ENCODE results near the gene POLG.

The POLG gene

GRCh38 chr15:89322822-89323221, 11.8 kb downstream of the POLG start:
- Histone ChIP-seq H3K4me3 (replicated peaks; ENCODE audit: low read depth, low read length) (no peak overlapping the region), H3K36me3 (ENCODE audit: control insufficient read depth, insufficient read depth, low read length) (peaks cover 71% of the 10 kb centered on the region), H3K27me3 (replicated peaks; ENCODE audit: control insufficient read depth, insufficient read depth, low read length) (no peaks in the 10 kb centered on the region)
- no peak for TF ChIP-seq CTCF (IDR thresholded peaks at IDR 0.05; ENCODE audit: insufficient read depth, low read length, poor library complexity, severe bottlenecking)
- DNase-seq (ENCODE audit: extremely low read depth, insufficient read length), result no peak

GRCh38 chr15:89321521-89322410, 12.9 kb downstream of the POLG start:
- Histone ChIP-seq H3K36me3 (ENCODE audit: control insufficient read depth, insufficient read depth, low read length) (peaks cover 70% of the 10 kb centered on the region), H3K4me3 (replicated peaks; ENCODE audit: low read depth, low read length) (no peak overlapping the region), H3K27me3 (replicated peaks; ENCODE audit: control insufficient read depth, insufficient read depth, low read length) (no peaks in the 10 kb centered on the region)
- DNase-seq (ENCODE audit: extremely low read depth, insufficient read length), result no peak
- TF ChIP-seq CTCF (IDR thresholded peaks at IDR 0.05; ENCODE audit: insufficient read depth, low read length, poor library complexity, severe bottlenecking), result peak; percentile 5

GRCh38 chr15:89320200-89320599, 14.4 kb downstream of the POLG start:
- TF ChIP-seq CTCF (IDR thresholded peaks at IDR 0.05; ENCODE audit: insufficient read depth, low read length, poor library complexity, severe bottlenecking), result no peak
- Histone ChIP-seq H3K27me3 (replicated peaks; ENCODE audit: control insufficient read depth, insufficient read depth, low read length) (no peaks in the 10 kb centered on the region), H3K36me3 (ENCODE audit: control insufficient read depth, insufficient read depth, low read length) (peaks cover 63% of the 10 kb centered on the region)

GRCh38 chr15:89319678-89320077, 14.9 kb downstream of the POLG start:
- H3K27me3 ChIP-seq (replicated peaks; ENCODE audit: control insufficient read depth, insufficient read depth, low read length), result no peaks in the 10 kb centered on the region
- H3K4me3 ChIP-seq (replicated peaks; ENCODE audit: low read depth, low read length), result no peak overlapping the region
- H3K36me3 ChIP-seq (ENCODE audit: control insufficient read depth, insufficient read depth, low read length), result peaks cover 65% of the 10 kb centered on the region
- no peak for DNase-seq (ENCODE audit: extremely low read depth, insufficient read length)
- no peak for TF ChIP-seq CTCF (IDR thresholded peaks at IDR 0.05; ENCODE audit: insufficient read depth, low read length, poor library complexity, severe bottlenecking)

More at GRCh38 chr15:89320200-89320599, 14.4 kb downstream of the POLG start:
- H3K4me3 ChIP-seq (replicated peaks; ENCODE audit: low read depth, low read length), result no peak overlapping the region
- no peak for DNase-seq (ENCODE audit: extremely low read depth, insufficient read length)

GRCh38 chr15:89317186-89317720, 17.4 kb downstream of the POLG start:
- peaks cover 49% of the 10 kb centered on the region for H3K36me3 ChIP-seq (ENCODE audit: control insufficient read depth, insufficient read depth, low read length)
- DNase-seq (ENCODE audit: extremely low read depth, insufficient read length), result no peak
- no peaks in the 10 kb centered on the region for H3K27me3 ChIP-seq (replicated peaks; ENCODE audit: control insufficient read depth, insufficient read depth, low read length)
- no peak for TF ChIP-seq CTCF (IDR thresholded peaks at IDR 0.05; ENCODE audit: insufficient read depth, low read length, poor library complexity, severe bottlenecking)
- no peak overlapping the region for H3K4me3 ChIP-seq (replicated peaks; ENCODE audit: low read depth, low read length)
